Tibial nerve (tissue), 4 donors: ENCODE results near the gene TBC1D2B. TPM values are rescaled to one million over a fixed set of nuclear protein-coding genes. Genes with fewer than 3 reads are reported as not detected.
"Not testable (repeated sequence)": the region's sequence is repeated elsewhere in the genome, so short reads cannot be mapped to it uniquely, and the experiment has no call there.

Experiments used
- DNase-seq, 2 donors: peaks; one replicate each; pipeline ENCODE4 v3.0.0-alpha.2; 2019; ENCODE audit warnings: low spot score in 2 of 2
- H3K27ac ChIP-seq, 4 donors: fragments of 200-600 bp; sonication (generic) in 3 of 4; one replicate each; pipeline ENCODE4 v1.5.1; 2017 to 2019; ENCODE audit warnings: mild to moderate bottlenecking in 1 of 4
- H3K27me3 ChIP-seq, 2 donors: fragments of 200-600 bp; sonication (generic) in 1 of 2; one replicate each; pipeline versions ENCODE4 v1.5.1 to v1.6.0; 2017 to 2019
- H3K36me3 ChIP-seq, 3 donors: fragments of 200-600 bp; sonication (generic); one replicate each; pipeline ENCODE4 v1.5.1; 2018 to 2019
- H3K4me1 ChIP-seq, 4 donors: fragments of 200-600 bp; sonication (generic) in 3 of 4; one replicate each; pipeline ENCODE4 v1.5.1; 2017 to 2019
- H3K4me3 ChIP-seq, 4 donors: fragments of 200-600 bp; sonication (generic) in 3 of 4; one replicate each; pipeline ENCODE4 v1.5.1; 2017 to 2019; ENCODE audit warnings: mild to moderate bottlenecking in 1 of 4, moderate library complexity in 1 of 4
- H3K9me3 ChIP-seq, 4 donors: fragments of 200-600 bp; sonication (generic) in 3 of 4; one replicate each; pipeline ENCODE4 v1.5.1; 2017 to 2019
- EP300 ChIP-seq, 2 donors: sonication (generic); formaldehyde crosslinking; IDR thresholded peaks; one replicate each; pipeline ENCODE4 v1.6.1; 2017; ENCODE audit warnings: antibody characterized with exemption in 2 of 2, mild to moderate bottlenecking in 1 of 2
- POLR2A ChIP-seq, 2 donors: fragments of 450-650 bp; IDR thresholded peaks; one replicate each; pipeline ENCODE4 v1.6.1; 2017; ENCODE audit warnings: antibody characterized with exemption in 2 of 2, mild to moderate bottlenecking in 2 of 2, moderate library complexity in 2 of 2
- WGBS, 2 donors: methylation state at CpG; one replicate each; pipeline ENCODE4 v1.1.5; 2018; 5-methylcytosine and 5-hydroxymethylcytosine counted together
- total RNA-seq, 4 donors: library from RNA; depleted of rRNA; stranded (reverse); fragments of >200 nt; gene quantifications; one replicate each; pipeline ENCODE4 v1.1.0, GENCODE V29; 2016
- TF ChIP-seq, protein P1 (sequence below), 5 experiments: fragments of 200-600 bp in 3 of 5; fragments of 450-650 bp in 2 of 5; sonication (generic) in 3 of 5; IDR thresholded peaks; one replicate each; pipeline ENCODE4 v1.5.1; 2016 to 2019; ENCODE audit warnings: antibody characterized with exemption in 5 of 5, mild to moderate bottlenecking in 3 of 5, moderate library complexity in 2 of 5

TBC1D2B gene
- total RNA-seq, 4 donors from 2014 or later = 64.5 to 127 (median 94.5) TPM

- TF ChIP-seq EP300 (IDR thresholded peaks at IDR 0.05) = no peak
- TF ChIP-seq, protein P1, sequence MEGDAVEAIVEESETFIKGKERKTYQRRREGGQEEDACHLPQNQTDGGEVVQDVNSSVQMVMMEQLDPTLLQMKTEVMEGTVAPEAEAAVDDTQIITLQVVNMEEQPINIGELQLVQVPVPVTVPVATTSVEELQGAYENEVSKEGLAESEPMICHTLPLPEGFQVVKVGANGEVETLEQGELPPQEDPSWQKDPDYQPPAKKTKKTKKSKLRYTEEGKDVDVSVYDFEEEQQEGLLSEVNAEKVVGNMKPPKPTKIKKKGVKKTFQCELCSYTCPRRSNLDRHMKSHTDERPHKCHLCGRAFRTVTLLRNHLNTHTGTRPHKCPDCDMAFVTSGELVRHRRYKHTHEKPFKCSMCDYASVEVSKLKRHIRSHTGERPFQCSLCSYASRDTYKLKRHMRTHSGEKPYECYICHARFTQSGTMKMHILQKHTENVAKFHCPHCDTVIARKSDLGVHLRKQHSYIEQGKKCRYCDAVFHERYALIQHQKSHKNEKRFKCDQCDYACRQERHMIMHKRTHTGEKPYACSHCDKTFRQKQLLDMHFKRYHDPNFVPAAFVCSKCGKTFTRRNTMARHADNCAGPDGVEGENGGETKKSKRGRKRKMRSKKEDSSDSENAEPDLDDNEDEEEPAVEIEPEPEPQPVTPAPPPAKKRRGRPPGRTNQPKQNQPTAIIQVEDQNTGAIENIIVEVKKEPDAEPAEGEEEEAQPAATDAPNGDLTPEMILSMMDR (IDR thresholded peaks at IDR 0.05) = peak; percentile 30 to 67 (median 43)
- DNase-seq = peak; percentile 50 to 56
- no peak overlapping the region for H3K4me3 ChIP-seq
- H3K4me1 ChIP-seq = peaks cover 0 to 49% (median 13%) of the 10 kb centered on the region in 4 donors
- H3K27ac ChIP-seq = peak overlapping the region in 1 of 4 donors; percentile 2
- H3K27me3 ChIP-seq = no peaks in the 10 kb centered on the region
- peaks cover 0 to 69% (median 0%) of the 10 kb centered on the region in 3 donors for H3K36me3 ChIP-seq
- WGBS, 2 donors = 60 to 64% methylated on average over 21 to 24 of the region's 24 CpGs
- H3K9me3 ChIP-seq = no peaks in the 10 kb centered on the region
These were observed 77.2 kb downstream of the TBC1D2B start for GRCh38 chr15:78000091-78000926.

DNA sequence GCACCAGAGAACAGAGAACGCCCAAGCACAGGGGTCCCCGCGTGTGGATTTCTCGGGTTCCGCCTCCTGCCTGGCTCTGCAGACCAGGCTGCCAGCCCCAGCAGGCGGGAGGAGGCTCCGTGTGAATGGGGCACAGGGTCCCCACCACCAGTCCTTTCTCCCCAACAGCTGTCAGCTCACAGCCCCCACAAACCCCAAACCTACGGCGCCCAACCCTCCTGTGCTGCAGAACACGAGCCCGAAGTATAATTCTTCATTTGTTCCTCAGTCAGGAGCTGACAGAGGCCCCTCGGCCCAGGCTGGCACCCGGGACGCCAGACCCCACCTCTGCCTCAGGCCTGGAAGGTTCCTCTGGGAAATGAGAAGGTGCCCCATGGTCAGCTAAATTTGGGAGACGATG lies 78.0 kb downstream of the TBC1D2B start:
- H3K9me3 ChIP-seq = no peaks in the 10 kb centered on the region
- 84 to 87% methylated on average over 14 to 15 of the region's 15 CpGs for WGBS, 2 donors
- DNase-seq = no peak
- peaks cover 0 to 69% (median 0%) of the 10 kb centered on the region in 3 donors for H3K36me3 ChIP-seq
- H3K27me3 ChIP-seq = no peaks in the 10 kb centered on the region
- no peak overlapping the region for H3K4me3 ChIP-seq
- H3K27ac ChIP-seq = no peak overlapping the region
- TF ChIP-seq EP300 (IDR thresholded peaks at IDR 0.05) (no peak), POLR2A (IDR thresholded peaks at IDR 0.05) (no peak)
- TF ChIP-seq, protein P1 (IDR thresholded peaks at IDR 0.05) = no peak
- peaks cover 0 to 48% (median 9%) of the 10 kb centered on the region in 4 donors for H3K4me1 ChIP-seq

GRCh38 chr15:77998592-77998991 lies 78.9 kb downstream of the TBC1D2B start:
- Histone ChIP-seq H3K27ac (peak overlapping the region in 1 of 4 donors; percentile 53), H3K9me3 (no peaks in the 10 kb centered on the region), H3K27me3 (no peaks in the 10 kb centered on the region), H3K4me1 (peaks cover 0 to 51% (median 12%) of the 10 kb centered on the region in 4 donors), H3K36me3 (peaks cover 0 to 67% (median 0%) of the 10 kb centered on the region in 3 donors), H3K4me3 (no peak overlapping the region)
- TF ChIP-seq, protein P1 (IDR thresholded peaks at IDR 0.05) = no peak
- TF ChIP-seq EP300 (IDR thresholded peaks at IDR 0.05) = no peak
- 86 to 93% methylated on average over 8 of the region's 8 CpGs for WGBS, 2 donors
- no peak for DNase-seq

- Histone ChIP-seq H3K4me1 (peaks cover 0 to 57% (median 17%) of the 10 kb centered on the region in 4 donors), H3K36me3 (peaks cover 0 to 61% (median 0%) of the 10 kb centered on the region in 3 donors), H3K27ac (peak overlapping the region in 2 of 4 donors; percentile 53 to 60)
- H3K27me3 ChIP-seq, H3K4me3 ChIP-seq, H3K9me3 ChIP-seq, DNase-seq: not testable (repeated sequence)
- WGBS, 2 donors = 87 to 93% methylated on average over 18 to 23 of the region's 23 CpGs
These were observed 79.6 kb downstream of the TBC1D2B start for GRCh38 chr15:77997761-77998554.

DNA sequence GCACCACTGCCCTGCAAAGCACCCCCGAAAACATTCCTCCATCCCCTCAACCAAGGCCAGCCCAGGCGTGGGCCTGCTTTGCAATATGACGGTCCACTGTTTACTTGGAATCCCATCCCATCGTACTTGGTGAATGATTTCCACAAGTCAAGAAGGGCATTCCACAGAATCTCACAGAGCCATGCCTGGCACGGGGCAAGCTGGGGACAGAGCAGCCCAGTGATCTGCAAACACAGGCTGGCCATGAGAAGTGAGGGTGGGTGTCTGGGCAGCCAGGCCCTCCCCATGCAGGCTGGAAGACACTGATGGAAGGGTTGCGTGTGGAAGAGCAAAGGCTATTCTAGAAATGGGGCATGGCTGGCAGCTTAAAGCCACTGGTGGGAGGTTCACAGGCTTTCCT lies 80.3 kb downstream of the TBC1D2B start:
- H3K4me1 ChIP-seq = peaks cover 0 to 63% (median 19%) of the 10 kb centered on the region in 4 donors
- not testable (repeated sequence) for H3K4me3 ChIP-seq, H3K27me3 ChIP-seq, H3K9me3 ChIP-seq, DNase-seq
- peak overlapping the region in 2 of 4 donors; percentile 53 to 60 for H3K27ac ChIP-seq
- H3K36me3 ChIP-seq = peaks cover 0 to 53% (median 0%) of the 10 kb centered on the region in 3 donors
- WGBS, 2 donors = 56 to 87% methylated on average over 5 to 6 of the region's 6 CpGs
